Left lung (tissue), 10 donors: ENCODE measurements around the gene ZNF138. TPM values are rescaled to one million over a fixed set of nuclear protein-coding genes. Genes with fewer than 3 reads are reported as not detected.
"Not testable (repeated sequence)": the region's sequence is repeated elsewhere in the genome, so short reads cannot be mapped to it uniquely, and the experiment has no call there.

Source experiments
- ATAC-seq: fragments of 200-7000 bp; cut with Tn5 transposase; one replicate; pipeline ENCODE4 v1.9.1; 2020; ENCODE audit warnings: moderate library complexity
- DNase-seq, 4 donors: peaks; one replicate each; pipeline ENCODE4 v3.0.0-alpha.2; 2013 to 2020
- H3K27ac ChIP-seq, 2 donors: fragments of 200-600 bp; sonication (generic) in 1 of 2; one replicate each; pipeline versions ENCODE4 v1.5.0 to v1.8.0; 2020 to 2021
- H3K27me3 ChIP-seq, 2 donors: fragments of 200-600 bp; sonication (generic) in 1 of 2; one replicate each; pipeline versions ENCODE4 v1.5.0 to v1.8.0; 2020 to 2021
- H3K36me3 ChIP-seq, 2 donors: fragments of 200-600 bp; sonication (generic) in 1 of 2; one replicate each; pipeline versions ENCODE4 v1.5.0 to v1.8.0; 2020 to 2021
- H3K4me1 ChIP-seq, 2 donors: fragments of 200-600 bp; one replicate each; pipeline ENCODE4 v1.8.0; 2021
- H3K4me3 ChIP-seq, 2 donors: fragments of 200-600 bp; sonication (generic) in 1 of 2; one replicate each; pipeline versions ENCODE4 v1.5.0 to v1.8.0; 2020 to 2021; ENCODE audit warnings: mild to moderate bottlenecking in 1 of 2
- H3K9me3 ChIP-seq, 2 donors: fragments of 200-600 bp; sonication (generic) in 1 of 2; one replicate each; pipeline versions ENCODE4 v1.5.0 to v1.8.0; 2020 to 2021
- intact Hi-C, 2 donors: fragments of 100-400 bp; cut with DNase I; formaldehyde crosslinking; loops; one replicate each; pipeline versions ENCODE4 v1.11.2 to v1.14.2; 2022
- polyA plus RNA-seq, 6 donors: library from polyadenylated mRNA; unstranded; fragments of 120-200 nt; gene quantifications; one replicate each; pipeline ENCODE4 v1.2.1, GENCODE V29; 2013; ENCODE audit not compliant: insufficient read length in 6 of 6
- total RNA-seq, 2 donors: library from RNA; stranded (reverse); fragmentation: NEBNext Ultra II Directional; extraction: Animal tissue kit (Norgen Biotek cat#: 25700); gene quantifications; one replicate each; pipeline ENCODE4 v1.2.1, GENCODE V29; 2021
- TF ChIP-seq, protein P1 (sequence below), 2 donors: fragments of 200-600 bp; sonication (generic) in 1 of 2; IDR thresholded peaks; one replicate each; pipeline versions ENCODE4 v1.5.0 to v1.8.0; 2021; ENCODE audit warnings: antibody characterized with exemption in 2 of 2
- donor health status: DM: no; HTN: yes; CAD: no.
- donor health status: DM: no; HTN: no; CAD: no.

ZNF138 gene
- total and polyA plus RNA-seq, 8 donors, result 6.0 to 19.4 (median 16.5) TPM

- intact Hi-C loops, result no loop called here
These were observed 38.4 kb upstream of the ZNF138 start for GRCh38 chr7:64755865-64756264.

GRCh38 chr7:64758151-64758550 is 36.1 kb upstream of the ZNF138 start:
- ATAC-seq, result no peak
- intact Hi-C loops, result no loop called here

More at GRCh38 chr7:64755865-64756264, 38.4 kb upstream of the ZNF138 start:
- Histone ChIP-seq H3K36me3 (no peaks in the 10 kb centered on the region), H3K27me3 (no peaks in the 10 kb centered on the region), H3K27ac (no peak overlapping the region), H3K9me3 (peaks cover 0 to 5% of the 10 kb centered on the region in 2 donors), H3K4me3 (no peak overlapping the region), H3K4me1 (no peaks in the 10 kb centered on the region)
- TF ChIP-seq, protein P1, sequence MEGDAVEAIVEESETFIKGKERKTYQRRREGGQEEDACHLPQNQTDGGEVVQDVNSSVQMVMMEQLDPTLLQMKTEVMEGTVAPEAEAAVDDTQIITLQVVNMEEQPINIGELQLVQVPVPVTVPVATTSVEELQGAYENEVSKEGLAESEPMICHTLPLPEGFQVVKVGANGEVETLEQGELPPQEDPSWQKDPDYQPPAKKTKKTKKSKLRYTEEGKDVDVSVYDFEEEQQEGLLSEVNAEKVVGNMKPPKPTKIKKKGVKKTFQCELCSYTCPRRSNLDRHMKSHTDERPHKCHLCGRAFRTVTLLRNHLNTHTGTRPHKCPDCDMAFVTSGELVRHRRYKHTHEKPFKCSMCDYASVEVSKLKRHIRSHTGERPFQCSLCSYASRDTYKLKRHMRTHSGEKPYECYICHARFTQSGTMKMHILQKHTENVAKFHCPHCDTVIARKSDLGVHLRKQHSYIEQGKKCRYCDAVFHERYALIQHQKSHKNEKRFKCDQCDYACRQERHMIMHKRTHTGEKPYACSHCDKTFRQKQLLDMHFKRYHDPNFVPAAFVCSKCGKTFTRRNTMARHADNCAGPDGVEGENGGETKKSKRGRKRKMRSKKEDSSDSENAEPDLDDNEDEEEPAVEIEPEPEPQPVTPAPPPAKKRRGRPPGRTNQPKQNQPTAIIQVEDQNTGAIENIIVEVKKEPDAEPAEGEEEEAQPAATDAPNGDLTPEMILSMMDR (IDR thresholded peaks at IDR 0.05), result no peak
- no peak for ATAC-seq
- DNase-seq, result no peak

DNA sequence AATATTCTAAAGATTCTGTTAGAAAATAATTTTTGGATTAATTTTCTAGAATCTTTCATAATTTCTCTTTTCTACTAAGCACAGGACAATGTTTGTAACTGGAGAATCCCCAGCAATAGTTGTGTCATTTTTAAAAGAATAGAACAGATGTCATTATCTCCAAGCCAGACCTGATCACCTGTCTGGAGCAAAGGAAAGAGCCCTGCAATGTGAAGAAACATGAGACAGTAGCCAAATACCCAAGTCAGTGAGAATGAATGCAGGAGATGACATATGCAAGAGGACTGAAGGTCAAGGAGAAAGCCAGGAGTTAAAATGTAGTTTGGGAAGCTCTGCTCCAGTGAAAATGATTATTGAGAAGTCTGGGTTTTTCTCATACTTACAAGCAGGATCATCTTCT is 25.4 kb upstream of the ZNF138 start:
- no peak overlapping the region for H3K27ac ChIP-seq
- H3K4me3 ChIP-seq, result no peak overlapping the region
- peaks cover 0 to 5% of the 10 kb centered on the region in 2 donors for H3K9me3 ChIP-seq
- no peaks in the 10 kb centered on the region for H3K36me3 ChIP-seq
- TF ChIP-seq, protein P1 (IDR thresholded peaks at IDR 0.05), result no peak
- H3K27me3 ChIP-seq, result no peaks in the 10 kb centered on the region
- intact Hi-C loops, result no loop called here
- no peaks in the 10 kb centered on the region for H3K4me1 ChIP-seq
- ATAC-seq, result no peak
- DNase-seq, result no peak

More at GRCh38 chr7:64758151-64758550, 36.1 kb upstream of the ZNF138 start:
- DNase-seq, result no peak
- Histone ChIP-seq H3K4me1 (no peaks in the 10 kb centered on the region), H3K27me3 (no peaks in the 10 kb centered on the region), H3K36me3 (no peaks in the 10 kb centered on the region), H3K9me3 (peaks cover 0 to 5% of the 10 kb centered on the region in 2 donors), H3K27ac (no peak overlapping the region), H3K4me3 (no peak overlapping the region)
- TF ChIP-seq, protein P1 (IDR thresholded peaks at IDR 0.05), result no peak

DNA sequence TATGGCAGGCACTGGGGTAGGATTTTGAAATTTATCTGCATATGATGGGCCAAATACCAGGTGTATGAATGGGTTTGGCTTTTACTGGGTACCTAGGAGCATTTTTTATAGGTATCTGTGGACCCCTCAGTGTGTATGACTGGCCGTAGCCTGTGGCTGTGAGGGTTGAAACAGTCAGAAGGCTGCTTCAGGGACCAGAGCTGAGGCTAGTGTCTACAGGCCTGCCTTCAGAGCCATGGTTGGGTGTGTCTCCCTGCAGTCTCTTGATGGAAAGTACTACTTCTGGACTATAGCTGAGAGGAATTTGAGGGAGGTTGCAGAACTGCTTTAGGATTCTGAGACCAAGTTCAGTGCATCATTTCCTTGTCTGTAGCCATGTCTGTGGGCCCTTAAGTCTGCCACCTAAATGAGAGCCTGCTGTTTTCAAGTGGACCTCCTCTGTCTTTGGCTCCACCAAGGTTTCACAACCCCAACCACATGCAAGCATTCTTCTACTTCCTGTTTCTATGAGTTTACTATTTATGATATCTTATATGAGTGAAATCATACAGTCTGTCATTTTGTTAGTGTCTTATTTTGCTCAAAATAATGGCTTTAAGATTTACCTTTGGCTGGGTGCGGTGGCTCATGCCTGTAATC is 19.9 kb upstream of the ZNF138 start:
- H3K9me3 ChIP-seq, result peaks cover 0 to 16% of the 10 kb centered on the region in 2 donors
- no peak for ATAC-seq
- DNase-seq, result no peak
- TF ChIP-seq, protein P1 (IDR thresholded peaks at IDR 0.05), result no peak
- no peaks in the 10 kb centered on the region for H3K36me3 ChIP-seq
- H3K27me3 ChIP-seq, result no peaks in the 10 kb centered on the region
- no peak overlapping the region for H3K4me3 ChIP-seq
- H3K27ac ChIP-seq, result no peak overlapping the region
- H3K4me1 ChIP-seq, result no peaks in the 10 kb centered on the region
- intact Hi-C loops, result no loop called here

GRCh38 chr7:64775289-64775688 is 18.9 kb upstream of the ZNF138 start:
- Histone ChIP-seq H3K27me3 (no peaks in the 10 kb centered on the region), H3K9me3 (peaks cover 0 to 19% of the 10 kb centered on the region in 2 donors), H3K4me3 (no peak overlapping the region), H3K36me3 (no peaks in the 10 kb centered on the region), H3K4me1 (no peaks in the 10 kb centered on the region), H3K27ac (no peak overlapping the region)
- intact Hi-C loops, result no loop called here
- DNase-seq, result no peak
- no peak for ATAC-seq
- TF ChIP-seq, protein P1 (IDR thresholded peaks at IDR 0.05), result no peak

- H3K27ac ChIP-seq, intact Hi-C loops, H3K36me3 ChIP-seq, ATAC-seq, H3K4me1 ChIP-seq, DNase-seq, H3K9me3 ChIP-seq, H3K4me3 ChIP-seq, H3K27me3 ChIP-seq: not testable (repeated sequence)
These were observed 9.4 kb upstream of the ZNF138 start for GRCh38 chr7:64784842-64785241.
